HFFc6 (cell line): ENCODE measurements around the gene GTF2H3. TPM values are rescaled to one million over a fixed set of nuclear protein-coding genes. Genes with fewer than 3 reads are reported as not detected.

Experiments used
- DNase-seq: peaks from one replicate; pipeline ENCODE4 v3.0.0-alpha.2; 2018
- H3K27ac Mint-ChIP-seq: 2 replicates; pipeline ENCODE4 v1.8.0; 2020; ENCODE audit warnings: mild to moderate bottlenecking, mixed read lengths
- H3K27me3 Mint-ChIP-seq: 2 replicates; pipeline ENCODE4 v1.8.0; 2021; ENCODE audit warnings: mild to moderate bottlenecking, moderate library complexity, mixed read lengths; ENCODE audit not compliant: insufficient read depth
- H3K36me3 Mint-ChIP-seq: 2 replicates; pipeline ENCODE4 v1.8.0; 2021; ENCODE audit warnings: low read depth, mixed read lengths
- H3K4me1 Mint-ChIP-seq: 2 replicates; pipeline ENCODE4 v1.8.0; 2020; ENCODE audit warnings: low read depth, mixed read lengths
- H3K4me3 Mint-ChIP-seq: 2 replicates; pipeline ENCODE4 v1.8.0; 2020; ENCODE audit warnings: mild to moderate bottlenecking, moderate library complexity, mixed read lengths
- H3K9me3 Mint-ChIP-seq: 2 replicates; pipeline ENCODE4 v1.8.0; 2020; ENCODE audit warnings: mild to moderate bottlenecking, mixed read lengths
- total RNA-seq, 6 experiments: library from RNA; stranded (reverse); fragmentation: NEBNext Ultra II Directional; extraction: Animal tissue kit (Norgen Biotek cat#: 25700); gene quantifications; 2 replicates in 1 of 6; 3 replicates in 5 of 6; pipeline ENCODE4 v1.2.3, GENCODE V29; 2021
- TF ChIP-seq, protein P1 (sequence below): fragments of 200-600 bp; sonication (generic); IDR thresholded peaks from 2 replicates; pipeline ENCODE4 v1.5.0; 2021; ENCODE audit warnings: antibody characterized with exemption, mild to moderate bottlenecking

The GTF2H3 gene
- total RNA-seq, 6 experiments from 2014 or later, result 34.9 to 47.5 (median 43.0) TPM

DNA sequence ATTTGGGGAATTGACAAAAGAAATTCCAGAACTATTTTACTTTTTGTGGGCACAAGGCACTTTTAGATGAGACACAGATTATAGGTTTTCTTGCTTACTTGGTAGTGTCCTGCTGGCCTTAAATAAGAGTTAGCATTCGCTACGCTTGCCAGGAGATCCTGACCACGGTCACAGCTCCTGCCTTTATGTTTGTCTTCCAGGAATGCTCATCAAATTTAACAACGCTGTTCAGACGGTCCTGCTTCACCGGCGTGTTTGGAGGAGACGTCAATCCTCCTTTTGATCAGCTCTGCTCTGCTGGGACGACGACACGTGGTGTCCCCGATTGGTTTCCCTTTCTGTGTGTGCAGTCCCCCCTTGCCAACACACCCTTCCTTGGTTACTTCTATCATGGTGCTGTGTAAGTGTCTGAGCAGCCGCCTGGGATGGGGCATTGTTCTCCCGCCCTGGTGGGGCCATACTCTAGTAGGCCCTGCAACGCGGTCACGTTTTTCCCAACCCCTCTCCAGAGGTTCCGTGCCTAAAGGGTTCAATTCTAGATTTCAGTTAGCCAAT lies 53.1 kb downstream of the GTF2H3 start:
- no peaks in the 10 kb centered on the region for H3K4me1 Mint-ChIP-seq
- no peak overlapping the region for H3K4me3 Mint-ChIP-seq
- no peak for DNase-seq
- no peaks in the 10 kb centered on the region for H3K36me3 Mint-ChIP-seq
- TF ChIP-seq, protein P1, sequence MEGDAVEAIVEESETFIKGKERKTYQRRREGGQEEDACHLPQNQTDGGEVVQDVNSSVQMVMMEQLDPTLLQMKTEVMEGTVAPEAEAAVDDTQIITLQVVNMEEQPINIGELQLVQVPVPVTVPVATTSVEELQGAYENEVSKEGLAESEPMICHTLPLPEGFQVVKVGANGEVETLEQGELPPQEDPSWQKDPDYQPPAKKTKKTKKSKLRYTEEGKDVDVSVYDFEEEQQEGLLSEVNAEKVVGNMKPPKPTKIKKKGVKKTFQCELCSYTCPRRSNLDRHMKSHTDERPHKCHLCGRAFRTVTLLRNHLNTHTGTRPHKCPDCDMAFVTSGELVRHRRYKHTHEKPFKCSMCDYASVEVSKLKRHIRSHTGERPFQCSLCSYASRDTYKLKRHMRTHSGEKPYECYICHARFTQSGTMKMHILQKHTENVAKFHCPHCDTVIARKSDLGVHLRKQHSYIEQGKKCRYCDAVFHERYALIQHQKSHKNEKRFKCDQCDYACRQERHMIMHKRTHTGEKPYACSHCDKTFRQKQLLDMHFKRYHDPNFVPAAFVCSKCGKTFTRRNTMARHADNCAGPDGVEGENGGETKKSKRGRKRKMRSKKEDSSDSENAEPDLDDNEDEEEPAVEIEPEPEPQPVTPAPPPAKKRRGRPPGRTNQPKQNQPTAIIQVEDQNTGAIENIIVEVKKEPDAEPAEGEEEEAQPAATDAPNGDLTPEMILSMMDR, result no peak
- no peaks in the 10 kb centered on the region for H3K9me3 Mint-ChIP-seq
- no peaks in the 10 kb centered on the region for H3K27me3 Mint-ChIP-seq
- no peak overlapping the region for H3K27ac Mint-ChIP-seq

DNA sequence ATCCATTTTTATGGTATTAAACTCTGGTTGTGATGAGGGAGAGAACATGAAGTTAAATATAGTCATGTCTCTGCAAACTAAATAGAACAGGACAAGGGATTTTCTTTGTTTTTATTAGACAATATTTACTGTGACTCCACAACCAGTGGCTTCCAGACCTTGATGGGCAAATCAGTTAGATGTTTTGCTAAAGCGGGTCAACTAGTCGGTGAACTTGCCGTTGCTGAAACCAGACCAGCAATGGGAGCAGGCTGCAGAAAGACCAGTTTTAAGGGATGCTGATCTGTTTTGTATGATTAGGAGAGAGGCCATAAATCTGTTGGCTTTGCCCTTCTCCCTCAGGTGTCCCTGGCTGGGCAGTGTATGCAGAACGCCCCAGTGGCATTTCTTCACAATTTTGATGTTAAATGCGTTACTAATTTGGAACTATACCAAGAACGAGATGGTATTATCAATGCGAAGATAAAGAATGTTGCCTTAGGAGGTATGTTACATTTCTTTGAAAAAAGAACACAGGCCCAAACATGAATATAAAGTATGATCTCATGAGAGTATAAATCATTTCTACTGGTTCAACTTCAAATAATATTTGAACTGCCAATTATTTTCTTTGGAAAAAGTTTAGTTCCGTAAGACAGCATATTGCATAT lies 56.7 kb downstream of the GTF2H3 start:
- Mint-ChIP-seq H3K9me3 (no peaks in the 10 kb centered on the region), H3K4me3 (no peak overlapping the region), H3K27ac (no peak overlapping the region), H3K4me1 (no peaks in the 10 kb centered on the region), H3K27me3 (no peaks in the 10 kb centered on the region), H3K36me3 (0 out of 2 replicates have a peak, but pooled peaks cover 8% of the 10 kb centered on the region)
- TF ChIP-seq, protein P1, result no peak
- no peak for DNase-seq

DNA sequence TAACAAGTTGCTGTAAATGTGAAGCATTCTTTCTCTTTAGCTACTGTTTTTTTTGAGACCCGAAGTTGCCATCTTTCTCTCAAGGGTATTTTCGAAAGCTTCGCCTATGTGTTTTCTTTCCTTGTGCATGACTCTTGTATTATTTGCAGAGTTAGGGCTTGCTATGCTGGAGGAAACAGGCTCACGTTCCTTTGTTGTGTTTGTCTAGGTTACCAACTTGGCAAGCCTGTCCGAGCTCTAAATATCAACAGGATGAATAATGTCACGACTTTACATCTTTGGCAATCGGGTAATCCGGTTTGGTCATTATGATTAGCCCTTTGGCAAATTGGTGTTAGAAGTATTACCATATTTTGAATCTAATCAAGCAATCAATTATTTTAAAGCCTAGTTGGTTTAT lies 62.6 kb downstream of the GTF2H3 start:
- Mint-ChIP-seq H3K9me3 (no peaks in the 10 kb centered on the region), H3K27me3 (no peaks in the 10 kb centered on the region), H3K27ac (no peak overlapping the region), H3K4me3 (no peak overlapping the region), H3K36me3 (peaks cover 16% of the 10 kb centered on the region), H3K4me1 (no peaks in the 10 kb centered on the region)
- no peak for DNase-seq
- TF ChIP-seq, protein P1, result no peak

DNA sequence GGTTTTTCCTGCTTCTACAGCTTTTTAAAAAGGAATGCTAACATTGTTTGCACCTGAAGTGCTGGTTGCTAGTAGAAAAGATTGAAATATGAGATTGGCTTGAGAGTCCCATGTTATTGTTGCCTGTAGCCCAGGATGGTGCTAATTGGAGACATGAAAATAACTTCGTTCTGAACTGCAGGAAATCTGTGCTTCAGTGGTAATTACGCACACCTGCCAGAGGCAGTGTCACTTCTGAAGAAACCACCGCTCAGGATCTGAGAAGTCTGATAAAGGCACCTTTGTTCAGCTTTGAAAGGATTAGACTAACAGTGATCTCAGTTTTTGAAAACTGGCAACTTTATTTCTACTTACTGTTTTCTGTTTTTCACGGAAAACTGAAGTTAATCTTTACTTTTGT lies 63.0 kb downstream of the GTF2H3 start:
- TF ChIP-seq, protein P1, result no peak

DNA sequence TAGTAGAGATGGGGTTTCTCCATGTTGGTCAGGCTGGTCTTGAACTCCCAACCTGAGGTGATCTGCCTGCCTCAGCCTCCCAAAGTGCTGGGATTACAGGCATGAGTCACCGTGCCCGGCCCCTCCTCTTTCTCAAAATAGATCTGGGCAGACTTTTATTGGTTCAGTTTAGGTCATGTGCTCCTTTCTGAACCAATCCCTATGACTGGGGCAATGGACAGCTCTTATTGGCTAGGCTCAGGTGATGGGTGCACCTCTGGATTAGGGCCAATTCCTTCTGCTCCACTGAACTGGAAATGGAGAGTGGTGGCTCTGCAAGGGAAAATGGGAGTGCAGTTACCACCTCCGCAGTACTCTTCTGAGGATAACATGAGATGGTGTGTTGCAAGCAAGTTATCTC lies 72.3 kb downstream of the GTF2H3 start:
- H3K36me3 Mint-ChIP-seq, result peaks cover 22% of the 10 kb centered on the region
- no peak for DNase-seq
- H3K4me1 Mint-ChIP-seq, result peaks cover 3% of the 10 kb centered on the region; the same call in 1 of the 2 replicates
- no peaks in the 10 kb centered on the region; the same call in 1 of the 2 replicates for H3K27me3 Mint-ChIP-seq
- TF ChIP-seq, protein P1, result no peak
- H3K9me3 Mint-ChIP-seq, result no peaks in the 10 kb centered on the region
- no peak overlapping the region for H3K4me3 Mint-ChIP-seq
- no peak overlapping the region for H3K27ac Mint-ChIP-seq

More for the DNA sequence above, 63.0 kb downstream of the GTF2H3 start:
- no peak overlapping the region for H3K27ac Mint-ChIP-seq
- no peaks in the 10 kb centered on the region for H3K27me3 Mint-ChIP-seq
- no peaks in the 10 kb centered on the region for H3K4me1 Mint-ChIP-seq
- H3K9me3 Mint-ChIP-seq, result no peaks in the 10 kb centered on the region
- H3K36me3 Mint-ChIP-seq, result peaks cover 17% of the 10 kb centered on the region
- H3K4me3 Mint-ChIP-seq, result no peak overlapping the region
- no peak for DNase-seq
